PC-3 (cell line): ENCODE data around the gene ERFE. TPM values are rescaled to one million over a fixed set of nuclear protein-coding genes. Genes with fewer than 3 reads are reported as not detected.
"Not testable (repeated sequence)": the region's sequence is repeated elsewhere in the genome, so short reads cannot be mapped to it uniquely, and the experiment has no call there.

ENCODE experiments used
- ATAC-seq: fragments of 200-7000 bp; cut with Tn5 transposase; 2 replicates; pipeline ENCODE4 v1.9.1; 2020; ENCODE audit warnings: mild to moderate bottlenecking, moderate library complexity
- BruUV-seq: library from RNA; stranded (reverse); fragments of 400-500 nt; replicated peaks from 2 replicates; lab custom pipeline; 2021; lab: Mats Ljungman, UMichigan
- CTCF ChIA-PET: fragments of 300-600 bp; sonication (Branson Sonifier 250); formaldehyde crosslinking; loops from one replicate; lab custom pipeline; 2022; ENCODE audit warnings: antibody characterized with exemption; lab: Charles Lee
- POLR2A ChIA-PET: fragments of 300-600 bp; sonication (Branson Sonifier 250); formaldehyde crosslinking; loops from one replicate; lab custom pipeline; 2022; ENCODE audit warnings: antibody characterized with exemption; ENCODE audit not compliant: unreplicated experiment; lab: Charles Lee
- DNase-seq: peaks from one replicate; pipeline ENCODE4 v3.0.0-alpha.2; 2015
- H2AFZ ChIP-seq: fragments of 300-600 bp; sonication (generic); 2 replicates; pipeline ENCODE4 v1.6.0; 2016; ENCODE audit warnings: antibody characterized with exemption, low read length
- H3F3A ChIP-seq: fragments of 300-600 bp; sonication (generic); one replicate; pipeline ENCODE4 v1.6.0; 2017; ENCODE audit warnings: antibody characterized with exemption, low read length, control low read depth, mild to moderate bottlenecking; ENCODE audit not compliant: unreplicated experiment
- H3K27ac ChIP-seq: fragments of 300-600 bp; sonication (generic); 2 replicates; pipeline ENCODE4 v1.5.1; 2016; ENCODE audit warnings: mild to moderate bottlenecking, low read length
- H3K27me3 ChIP-seq: fragments of 300-600 bp; sonication (generic); 2 replicates; pipeline ENCODE4 v1.6.1; 2016; ENCODE audit warnings: low read length, mixed read lengths
- H3K36me3 ChIP-seq: fragments of 300-600 bp; sonication (generic); 2 replicates; pipeline ENCODE4 v1.6.1; 2016; ENCODE audit warnings: low read depth, mixed run types, low read length, mixed read lengths
- H3K4me1 ChIP-seq: fragments of 300-600 bp; sonication (generic); 2 replicates; pipeline ENCODE4 v1.5.1; 2016; ENCODE audit warnings: low read length; ENCODE audit not compliant: insufficient read depth
- H3K4me2 ChIP-seq: fragments of 300-600 bp; sonication (generic); 2 replicates; pipeline ENCODE4 v1.6.0; 2016; ENCODE audit warnings: low read length
- H3K4me3 ChIP-seq: fragments of 300-600 bp; sonication (generic); 2 replicates; pipeline ENCODE4 v1.5.1; 2016; ENCODE audit warnings: mild to moderate bottlenecking, low read length, mixed read lengths
- H3K79me2 ChIP-seq: fragments of 300-600 bp; sonication (generic); 2 replicates; pipeline ENCODE4 v1.6.1; 2017; ENCODE audit warnings: low read length, mixed read lengths
- H3K9ac ChIP-seq: fragments of 300-600 bp; sonication (generic); 2 replicates; pipeline ENCODE4 v1.6.0; 2016; ENCODE audit warnings: mild to moderate bottlenecking, low read length
- H3K9me2 ChIP-seq: fragments of 300-600 bp; sonication (generic); replicated peaks from 2 replicates; pipeline ENCODE4 v1.6.1; 2016; ENCODE audit warnings: mixed run types, low read length, mixed read lengths
- H3K9me3 ChIP-seq: fragments of 300-600 bp; sonication (generic); 2 replicates; pipeline ENCODE4 v1.6.1; 2016; ENCODE audit warnings: low read length, mixed read lengths
- H4K20me1 ChIP-seq: fragments of 300-600 bp; sonication (generic); 2 replicates; pipeline ENCODE4 v1.6.1; 2016; ENCODE audit warnings: low read length, mixed read lengths
- CTCF ChIP-seq: fragments of 300-600 bp; sonication (generic); conservative IDR thresholded peaks from 2 replicates; pipeline ENCODE4 v1.5.1; 2017; ENCODE audit warnings: antibody characterized with exemption, low read depth, mild to moderate bottlenecking, low read length
- EZH2 ChIP-seq: fragments of 300-600 bp; sonication (generic); IDR thresholded peaks from one replicate; pipeline ENCODE4 v1.6.1; 2017; ENCODE audit warnings: antibody characterized with exemption, mild to moderate bottlenecking, low read length; ENCODE audit not compliant: unreplicated experiment
- EZH2phosphoT487 ChIP-seq: fragments of 300-600 bp; sonication (generic); IDR thresholded peaks from 2 replicates; pipeline ENCODE4 v1.6.1; 2018; ENCODE audit warnings: mild to moderate bottlenecking, antibody characterized with exemption, low read length, borderline replicate concordance
- intact Hi-C: fragments of 100-400 bp; cut with micrococcal nuclease; formaldehyde crosslinking; loops from 2 replicates; pipeline ENCODE4 v1.9.0; 2023
- total RNA-seq: library from RNA; depleted of rRNA; stranded (reverse); fragments of >200 nt; gene quantifications from 2 replicates; pipeline ENCODE4 v1.2.3, GENCODE V29; 2014

The ERFE gene
- total RNA-seq, 1 experiment from 2014 or later = 7.4 TPM

- intact Hi-C loops = no loop called here
Observed at GRCh38 chr2:238114331-238114841, 44.4 kb upstream of the ERFE start.

GRCh38 chr2:238114851-238115660, 43.7 kb upstream of the ERFE start:
- H3K36me3 ChIP-seq = no peaks in the 10 kb centered on the region
- intact Hi-C loops = no loop called here
- no peaks in the 10 kb centered on the region for H4K20me1 ChIP-seq
- no TSS peak for BruUV-seq
- H3K4me1 ChIP-seq = no peaks in the 10 kb centered on the region; the same call in 1 of the 2 replicates
- no peaks in the 10 kb centered on the region for H3F3A ChIP-seq
- ATAC-seq (no peak), DNase-seq (no peak)
- H3K4me2 ChIP-seq = no peak overlapping the region
- TF ChIP-seq EZH2phosphoT487 (no peak), EZH2 (no peak), CTCF (no peak)
- POLR2A ChIA-PET = no interaction called here
- no peaks in the 10 kb centered on the region for H3K9me2 ChIP-seq
- CTCF ChIA-PET = no interaction called here
- no peak overlapping the region for H2AFZ ChIP-seq
- H3K4me3 ChIP-seq = no peak overlapping the region
- no peaks in the 10 kb centered on the region for H3K9me3 ChIP-seq
- H3K27ac ChIP-seq = no peak overlapping the region
- no peak overlapping the region for H3K9ac ChIP-seq
- H3K27me3 ChIP-seq = no peaks in the 10 kb centered on the region
- H3K79me2 ChIP-seq = no peaks in the 10 kb centered on the region

More at GRCh38 chr2:238114331-238114841, 44.4 kb upstream of the ERFE start:
- ChIA-PET POLR2A (no interaction called here), CTCF (no interaction called here)
- Histone ChIP-seq H3K27ac (no peak overlapping the region), H3K4me2 (no peak overlapping the region), H4K20me1 (no peaks in the 10 kb centered on the region), H3K4me3 (no peak overlapping the region), H3K79me2 (no peaks in the 10 kb centered on the region), H3K9me3 (no peaks in the 10 kb centered on the region), H3K36me3 (no peaks in the 10 kb centered on the region), H3F3A (no peaks in the 10 kb centered on the region), H3K9me2 (no peaks in the 10 kb centered on the region), H2AFZ (no peak overlapping the region), H3K4me1 (no peaks in the 10 kb centered on the region; the same call in 1 of the 2 replicates), H3K9ac (no peak overlapping the region), H3K27me3 (no peaks in the 10 kb centered on the region)
- no peak for DNase-seq
- no peak for ATAC-seq
- TF ChIP-seq CTCF = no peak
- no peak for TF ChIP-seq EZH2phosphoT487
- TF ChIP-seq EZH2 = no peak
- no TSS peak for BruUV-seq

- H3K4me3 ChIP-seq, H3K27ac ChIP-seq, DNase-seq, H3K9me2 ChIP-seq, H3K27me3 ChIP-seq, H3K36me3 ChIP-seq, POLR2A ChIA-PET, H4K20me1 ChIP-seq, H3F3A ChIP-seq, intact Hi-C loops, H3K79me2 ChIP-seq, H2AFZ ChIP-seq, ATAC-seq, CTCF ChIA-PET, H3K9me3 ChIP-seq, BruUV-seq, H3K4me1 ChIP-seq, H3K9ac ChIP-seq, H3K4me2 ChIP-seq: not testable (repeated sequence)
Observed at GRCh38 chr2:238115709-238116108, 43.1 kb upstream of the ERFE start.
